Activated gamma-delta T cell treated with Interleukin-2 at 50 U/mL for 16 hours (primary cell): ENCODE measurements around the gene TIAM2.

Experiments used
- DNase-seq: peaks from one replicate; pipeline ENCODE4 v3.0.0-alpha.2; 2020

The TIAM2 gene

GRCh38 chr6:155244434-155244833, 249.3 kb downstream of the TIAM2 start:
- no peak for DNase-seq

DNA sequence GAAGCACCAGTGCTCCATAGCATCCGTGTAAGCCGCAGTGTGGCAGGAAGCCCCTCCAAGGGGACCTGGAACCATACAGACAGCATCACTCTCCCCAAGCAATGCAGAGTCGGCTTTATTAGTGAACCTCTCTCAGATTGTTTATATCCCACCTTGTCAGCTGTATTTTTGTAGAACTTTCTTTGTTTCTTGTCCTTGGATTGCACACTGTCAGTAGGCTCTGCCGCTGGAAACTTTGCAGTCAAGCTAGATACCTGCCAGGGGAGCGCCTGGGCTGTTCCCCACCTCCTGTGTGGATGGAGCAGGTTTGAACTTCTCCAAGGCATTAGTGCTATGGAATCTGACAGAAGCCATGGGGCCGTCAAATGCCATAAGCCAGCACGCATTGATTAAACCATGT, 250.1 kb downstream of the TIAM2 start:
- DNase-seq, result no peak

- DNase-seq, result no peak
These were observed 250.7 kb downstream of the TIAM2 start for GRCh38 chr6:155245831-155246230.

GRCh38 chr6:155246825-155247224, 251.7 kb downstream of the TIAM2 start:
- DNase-seq, result no peak

DNA sequence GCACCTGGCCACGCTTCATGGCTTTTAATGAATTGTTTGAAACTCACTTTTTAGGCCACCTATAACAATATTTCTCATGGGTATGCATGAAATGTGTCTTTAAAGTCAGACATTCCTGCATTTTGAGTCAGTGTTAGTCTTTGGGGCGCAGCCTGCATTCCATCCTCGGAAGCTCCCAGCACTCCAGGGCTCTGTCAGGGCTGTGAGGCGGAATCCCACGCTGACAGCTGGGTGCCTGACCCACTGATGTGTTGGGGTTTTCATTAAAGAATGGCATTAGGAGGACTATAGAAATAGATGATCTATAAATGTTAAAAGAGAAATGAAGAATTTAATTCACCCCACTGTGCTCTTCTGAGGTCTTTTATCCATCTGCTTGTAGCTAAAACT, 252.5 kb downstream of the TIAM2 start:
- no peak for DNase-seq

DNA sequence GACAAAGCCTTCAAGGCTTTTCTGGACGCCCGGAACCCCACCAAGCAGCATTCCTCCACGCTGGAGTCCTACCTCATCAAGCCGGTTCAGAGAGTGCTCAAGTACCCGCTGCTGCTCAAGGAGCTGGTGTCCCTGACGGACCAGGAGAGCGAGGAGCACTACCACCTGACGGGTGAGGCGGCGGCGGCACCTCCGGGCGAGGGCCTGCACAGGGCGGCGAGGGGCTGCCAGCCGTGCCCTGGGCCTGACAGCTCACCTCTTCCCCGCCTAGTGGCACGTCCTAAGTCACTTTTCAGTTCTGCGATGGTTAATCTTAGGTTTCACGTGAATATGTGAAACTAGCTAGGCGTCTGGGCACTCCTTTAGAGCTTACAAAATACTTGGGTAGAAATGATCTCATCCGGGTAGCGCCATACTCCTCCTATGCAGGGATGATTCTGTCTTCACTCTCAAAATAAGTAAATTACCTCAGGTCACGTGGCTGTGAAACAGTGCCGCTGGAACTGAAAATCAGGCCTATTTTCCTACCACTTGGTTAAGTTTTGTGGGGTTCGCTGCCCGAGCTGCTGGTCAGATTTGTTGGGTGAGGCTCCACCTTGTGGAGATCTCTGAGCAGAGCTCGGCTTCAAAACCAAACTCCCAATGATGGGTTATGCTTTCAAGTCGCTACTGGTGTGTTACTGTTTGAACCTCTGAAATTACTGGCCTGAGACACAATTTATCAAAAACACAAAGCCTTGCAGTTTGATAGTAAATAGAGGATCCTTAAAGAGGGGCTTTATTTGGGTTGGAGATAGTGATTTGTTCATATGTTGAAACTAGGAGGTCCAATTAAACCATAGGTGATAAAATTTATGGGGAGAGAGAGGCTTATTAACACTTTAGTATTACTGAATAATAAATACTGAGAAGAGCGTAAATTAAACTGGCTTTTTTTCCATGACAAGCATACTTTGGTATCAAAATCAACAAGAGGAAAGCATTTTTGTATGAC, 253.2 kb downstream of the TIAM2 start:
- no peak for DNase-seq

- DNase-seq, result no peak
These were observed 255.7 kb downstream of the TIAM2 start for GRCh38 chr6:155250701-155251381.

- no peak for DNase-seq
These were observed 257.5 kb downstream of the TIAM2 start for GRCh38 chr6:155252581-155252980.

DNA sequence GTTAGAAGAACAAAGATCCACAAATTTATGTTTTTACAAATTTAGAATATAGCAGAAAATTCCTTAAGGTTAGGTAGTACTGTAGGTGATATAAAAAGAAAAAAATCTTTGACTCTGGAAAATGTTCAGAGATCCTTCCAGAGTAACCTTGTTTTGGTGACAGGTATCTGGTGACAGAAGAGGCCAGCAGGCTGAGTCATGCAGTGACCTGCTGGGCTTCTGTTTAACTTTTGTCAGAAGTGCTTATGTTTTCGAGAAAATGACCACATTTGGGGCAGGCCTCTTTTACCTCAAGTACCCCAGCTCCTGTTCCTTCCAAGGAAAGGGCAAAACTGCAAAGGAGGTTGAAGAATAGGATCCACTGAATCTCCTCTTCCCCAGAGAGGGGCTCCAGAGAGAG, 258.2 kb downstream of the TIAM2 start:
- DNase-seq, result no peak

DNA sequence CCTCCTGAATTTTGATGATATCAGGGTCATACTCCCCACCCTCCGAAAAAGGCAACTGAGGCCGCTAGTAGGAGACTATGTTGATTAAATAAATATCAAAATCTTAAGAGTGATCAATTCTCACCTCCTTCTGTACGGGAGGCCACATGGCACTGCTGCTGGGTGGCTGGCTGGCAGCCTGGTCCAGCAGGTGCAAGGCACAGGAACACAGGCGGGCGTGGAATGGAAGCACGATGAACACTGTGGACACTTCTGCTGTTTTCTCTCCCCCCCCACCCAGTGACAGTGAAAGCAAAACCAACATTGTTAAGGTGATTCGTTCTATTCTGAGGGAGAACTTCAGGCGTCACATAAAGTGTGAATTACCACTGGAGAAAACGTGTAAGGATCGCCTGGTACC, 259.0 kb downstream of the TIAM2 start:
- no peak for DNase-seq

DNA sequence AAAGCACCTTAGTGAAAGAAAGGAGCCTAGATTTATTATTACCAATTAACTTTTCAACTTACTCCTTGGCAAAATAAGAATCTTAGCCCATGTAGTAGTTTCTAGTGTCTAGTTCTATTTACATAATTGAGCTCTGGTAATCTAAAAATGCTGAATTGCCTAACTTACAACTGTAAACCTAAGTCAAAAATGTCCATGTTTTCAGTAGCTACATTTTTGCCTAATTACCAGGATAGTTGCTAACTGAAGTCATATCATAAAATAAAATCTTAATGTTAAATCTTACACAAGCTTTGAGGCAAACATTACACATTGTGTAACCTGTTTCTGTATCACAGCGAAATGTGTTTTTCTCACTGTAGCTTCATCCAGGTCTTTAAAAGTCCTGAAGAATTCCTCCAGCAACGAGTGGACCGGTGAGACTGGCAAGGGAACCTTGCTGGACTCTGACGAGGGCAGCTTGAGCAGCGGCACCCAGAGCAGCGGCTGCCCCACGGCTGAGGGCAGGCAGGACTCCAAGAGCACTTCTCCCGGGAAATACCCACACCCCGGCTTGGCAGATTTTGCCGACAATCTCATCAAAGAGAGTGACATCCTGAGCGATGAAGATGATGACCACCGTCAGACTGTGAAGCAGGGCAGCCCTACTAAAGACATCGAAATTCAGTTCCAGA, 261.1 kb downstream of the TIAM2 start:
- no peak for DNase-seq

- DNase-seq, result no peak
These were observed 262.7 kb downstream of the TIAM2 start for GRCh38 chr6:155257796-155258195.

DNA sequence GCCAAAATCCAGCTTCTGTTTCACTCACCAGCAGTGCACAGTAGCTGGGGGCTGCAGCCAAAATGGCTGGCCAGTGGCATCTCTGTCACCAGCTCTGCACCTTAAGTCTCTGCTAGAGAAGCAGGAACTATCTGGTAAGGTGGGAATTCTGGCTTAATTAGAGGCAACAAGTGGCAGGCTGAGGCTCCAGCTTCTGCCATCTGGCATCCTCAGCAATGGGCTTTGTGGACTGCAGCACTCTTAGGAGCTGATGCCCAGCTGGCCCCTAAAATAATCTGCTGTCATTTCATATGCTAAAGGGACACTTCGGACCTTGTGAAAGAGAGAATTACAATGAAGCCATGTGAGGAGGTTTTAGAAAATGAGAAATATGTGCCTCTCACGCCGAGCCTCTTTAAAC, 264.1 kb downstream of the TIAM2 start:
- no peak for DNase-seq

- DNase-seq, result no peak
These were observed 264.8 kb downstream of the TIAM2 start for GRCh38 chr6:155259897-155260296.

DNA sequence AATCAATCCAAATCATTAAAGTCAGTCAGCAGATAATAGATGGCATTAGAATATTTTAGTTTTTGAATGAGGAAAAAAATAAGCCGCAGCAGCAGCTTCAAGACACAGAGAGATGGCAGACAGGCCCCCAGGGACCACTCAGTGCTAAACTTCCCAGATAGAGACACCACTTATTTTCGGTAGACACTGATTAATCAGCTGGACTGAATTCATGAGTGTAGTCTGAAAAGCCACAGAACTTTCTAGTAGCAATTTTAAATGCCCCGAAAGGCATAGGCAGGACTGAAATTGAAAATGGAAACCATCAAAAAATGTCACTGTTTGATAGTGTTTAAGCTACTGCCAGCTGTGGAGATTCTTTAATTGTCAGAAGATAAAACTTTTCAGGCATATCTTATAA, 265.6 kb downstream of the TIAM2 start:
- DNase-seq, result no peak

DNA sequence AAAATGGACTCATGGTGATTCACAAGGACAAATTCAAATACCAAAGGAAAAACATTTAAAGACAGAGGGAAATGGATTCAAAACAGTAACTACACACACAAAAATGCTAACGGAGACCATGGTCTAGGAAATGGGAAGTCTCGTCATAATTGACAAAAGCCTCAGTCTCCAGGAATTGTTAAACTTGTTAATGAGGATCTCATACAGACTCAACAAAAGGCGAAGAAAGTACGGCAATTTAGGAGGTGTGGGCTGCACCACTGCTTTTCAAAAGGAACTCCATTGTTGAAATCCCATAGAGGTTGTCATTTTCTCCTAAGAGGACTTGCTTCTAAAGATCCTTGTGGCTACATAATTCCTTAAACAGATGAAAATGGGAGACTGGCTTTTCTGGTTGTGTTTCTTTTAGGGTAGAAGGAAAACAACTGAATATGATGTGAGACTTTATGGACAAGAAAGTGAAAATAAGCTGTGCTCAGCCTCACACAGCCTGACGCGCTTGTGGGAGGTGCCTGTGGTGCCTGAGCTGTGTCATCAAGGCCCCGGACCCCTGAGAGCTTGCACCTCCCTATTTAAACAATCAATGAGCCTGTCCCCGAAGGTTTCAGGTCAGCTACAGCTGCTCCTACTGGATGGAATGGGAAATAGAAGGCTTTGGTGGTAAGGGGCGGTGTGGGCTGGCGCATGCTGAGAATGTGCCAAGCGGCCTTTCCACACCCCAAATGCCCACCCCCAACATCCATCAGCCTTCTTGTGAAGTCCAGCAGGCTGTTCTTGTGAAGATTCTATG, 266.2 kb downstream of the TIAM2 start:
- no peak for DNase-seq

- DNase-seq, result no peak
These were observed 267.5 kb downstream of the TIAM2 start for GRCh38 chr6:155262655-155263054.

GRCh38 chr6:155263373-155264063, 268.4 kb downstream of the TIAM2 start, which contains the start of gene CLDN20:
Gene CLDN20 (plus strand): TSS chr6:155264013. CDS start chr6:155275720, 11,707 bp downstream.
- DNase-seq, result no peak

- DNase-seq, result no peak
These were observed 269.7 kb downstream of the TIAM2 start for GRCh38 chr6:155264693-155265320.

- no peak for DNase-seq
These were observed 270.9 kb downstream of the TIAM2 start for GRCh38 chr6:155265843-155266535.

DNA sequence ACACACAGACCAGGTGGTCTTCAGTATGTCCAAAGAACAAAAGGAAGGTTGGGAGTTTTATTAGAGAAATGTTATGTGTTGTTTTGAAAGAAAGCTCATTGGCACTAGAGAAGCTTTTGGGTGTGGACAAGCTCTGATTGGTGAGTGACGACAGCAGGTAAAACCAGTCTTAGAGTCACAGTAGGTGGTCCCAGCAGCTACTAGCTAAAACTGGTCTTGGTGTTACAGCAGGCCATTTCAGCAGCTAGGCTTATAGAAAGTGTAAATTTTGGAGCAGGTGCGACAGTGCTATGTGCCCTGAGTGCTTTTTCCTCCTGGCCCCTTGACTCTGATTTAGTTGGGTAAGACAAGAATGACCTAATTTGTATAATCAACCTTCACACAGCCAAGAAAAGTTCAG, 272.3 kb downstream of the TIAM2 start:
- DNase-seq, result no peak
